Measurements from ENCODE around the gene DENND1A.
"Not testable (repeated sequence)": the region's sequence is repeated elsewhere in the genome, so short reads cannot be mapped to it uniquely, and the experiment has no call there.

The DENND1A gene

GRCh38 chr9:123923377-123923776 is 6.5 kb downstream of the DENND1A start:
- Histone ChIP-seq H3K27ac (ENCODE audit: insufficient read depth, low read depth, low read length, poor library complexity, severe bottlenecking) (no peak overlapping the region), H3K36me3 (ENCODE audit: control insufficient read depth, insufficient read depth, low read length) (no peaks in the 10 kb centered on the region), H3K27me3 (ENCODE audit: control insufficient read depth, insufficient read depth, low read length, poor library complexity, severe bottlenecking) (peaks cover 10% of the 10 kb centered on the region), H3K4me1 (ENCODE audit: control insufficient read depth, insufficient read depth, low read length) (no peaks in the 10 kb centered on the region), H3K9me3 (ENCODE audit: control insufficient read depth, low read length) (no peaks in the 10 kb centered on the region), H3K4me3 (ENCODE audit: insufficient read depth, low read depth, low read length) (no peak overlapping the region)
- 96 to 98% methylated on average over 4 of the region's 4 CpGs for WGBS, 2 experiments

- Histone ChIP-seq H3K36me3 (ENCODE audit: control insufficient read depth, insufficient read depth, low read length) (no peaks in the 10 kb centered on the region), H3K4me3 (ENCODE audit: insufficient read depth, low read depth, low read length) (no peak overlapping the region), H3K27me3 (ENCODE audit: control insufficient read depth, insufficient read depth, low read length, poor library complexity, severe bottlenecking) (peaks cover 5% of the 10 kb centered on the region), H3K4me1 (ENCODE audit: control insufficient read depth, insufficient read depth, low read length) (no peaks in the 10 kb centered on the region), H3K9me3 (ENCODE audit: control insufficient read depth, low read length) (no peaks in the 10 kb centered on the region), H3K27ac (ENCODE audit: insufficient read depth, low read depth, low read length, poor library complexity, severe bottlenecking) (no peak overlapping the region)
- WGBS, 2 experiments: 94 to 95% methylated on average over 4 of the region's 4 CpGs
Observed at GRCh38 chr9:123922911-123923310, 7.0 kb downstream of the DENND1A start.

GRCh38 chr9:123922431-123922830 is 7.5 kb downstream of the DENND1A start:
- Histone ChIP-seq H3K9me3 (ENCODE audit: control insufficient read depth, low read length) (no peaks in the 10 kb centered on the region), H3K27me3 (ENCODE audit: control insufficient read depth, insufficient read depth, low read length, poor library complexity, severe bottlenecking) (peaks cover under 1% of the 10 kb centered on the region), H3K4me3 (ENCODE audit: insufficient read depth, low read depth, low read length) (no peak overlapping the region), H3K36me3 (ENCODE audit: control insufficient read depth, insufficient read depth, low read length) (no peaks in the 10 kb centered on the region), H3K27ac (ENCODE audit: insufficient read depth, low read depth, low read length, poor library complexity, severe bottlenecking) (no peak overlapping the region), H3K4me1 (ENCODE audit: control insufficient read depth, insufficient read depth, low read length) (no peaks in the 10 kb centered on the region)
- 94 to 95% methylated on average over 2 to 3 of the region's 3 CpGs for WGBS, 2 experiments

GRCh38 chr9:123914517-123915196 is 15.3 kb downstream of the DENND1A start:
- no peaks in the 10 kb centered on the region for H3K4me1 ChIP-seq (ENCODE audit: control insufficient read depth, insufficient read depth, low read length)
- H3K27ac ChIP-seq (ENCODE audit: insufficient read depth, low read depth, low read length, poor library complexity, severe bottlenecking): no peak overlapping the region
- H3K4me3 ChIP-seq (ENCODE audit: insufficient read depth, low read depth, low read length): no peak overlapping the region
- no peaks in the 10 kb centered on the region for H3K27me3 ChIP-seq (ENCODE audit: control insufficient read depth, insufficient read depth, low read length, poor library complexity, severe bottlenecking)
- 88 to 93% methylated on average over 3 of the region's 3 CpGs for WGBS, 2 experiments
- H3K36me3 ChIP-seq (ENCODE audit: control insufficient read depth, insufficient read depth, low read length): no peaks in the 10 kb centered on the region
- no peaks in the 10 kb centered on the region for H3K9me3 ChIP-seq (ENCODE audit: control insufficient read depth, low read length)

GRCh38 chr9:123912167-123912897 is 17.6 kb downstream of the DENND1A start:
- Histone ChIP-seq H3K9me3 (ENCODE audit: control insufficient read depth, low read length) (no peaks in the 10 kb centered on the region), H3K36me3 (ENCODE audit: control insufficient read depth, insufficient read depth, low read length) (no peaks in the 10 kb centered on the region), H3K27ac (ENCODE audit: insufficient read depth, low read depth, low read length, poor library complexity, severe bottlenecking) (no peak overlapping the region), H3K4me1 (ENCODE audit: control insufficient read depth, insufficient read depth, low read length) (no peaks in the 10 kb centered on the region), H3K4me3 (ENCODE audit: insufficient read depth, low read depth, low read length) (no peak overlapping the region), H3K27me3 (ENCODE audit: control insufficient read depth, insufficient read depth, low read length, poor library complexity, severe bottlenecking) (no peaks in the 10 kb centered on the region)
- 88 to 89% methylated on average over 6 of the region's 6 CpGs for WGBS, 2 experiments

- Histone ChIP-seq H3K36me3 (ENCODE audit: control insufficient read depth, insufficient read depth, low read length) (no peaks in the 10 kb centered on the region), H3K4me3 (ENCODE audit: insufficient read depth, low read depth, low read length) (no peak overlapping the region), H3K27me3 (ENCODE audit: control insufficient read depth, insufficient read depth, low read length, poor library complexity, severe bottlenecking) (no peaks in the 10 kb centered on the region), H3K4me1 (ENCODE audit: control insufficient read depth, insufficient read depth, low read length) (no peaks in the 10 kb centered on the region), H3K9me3 (ENCODE audit: control insufficient read depth, low read length) (no peaks in the 10 kb centered on the region), H3K27ac (ENCODE audit: insufficient read depth, low read depth, low read length, poor library complexity, severe bottlenecking) (no peak overlapping the region)
- 92 to 94% methylated on average over 1 of the region's 1 CpG for whole genome bisulfite sequencing, 2 experiments
Observed at GRCh38 chr9:123911024-123911423, 18.9 kb downstream of the DENND1A start.

GRCh38 chr9:123909192-123909591 is 20.7 kb downstream of the DENND1A start:
- H3K9me3 ChIP-seq (ENCODE audit: control insufficient read depth, low read length); H3K4me1 ChIP-seq (ENCODE audit: control insufficient read depth, insufficient read depth, low read length); H3K4me3 ChIP-seq (ENCODE audit: insufficient read depth, low read depth, low read length); H3K27ac ChIP-seq (ENCODE audit: insufficient read depth, low read depth, low read length, poor library complexity, severe bottlenecking); H3K36me3 ChIP-seq (ENCODE audit: control insufficient read depth, insufficient read depth, low read length); H3K27me3 ChIP-seq (ENCODE audit: control insufficient read depth, insufficient read depth, low read length, poor library complexity, severe bottlenecking): not testable (repeated sequence)
- 98 to 100% methylated on average over 2 of the region's 4 CpGs for WGBS, 2 experiments

GRCh38 chr9:123903550-123903949 is 26.4 kb downstream of the DENND1A start:
- H3K9me3 ChIP-seq (ENCODE audit: control insufficient read depth, low read length); H3K36me3 ChIP-seq (ENCODE audit: control insufficient read depth, insufficient read depth, low read length); H3K4me3 ChIP-seq (ENCODE audit: insufficient read depth, low read depth, low read length); H3K27me3 ChIP-seq (ENCODE audit: control insufficient read depth, insufficient read depth, low read length, poor library complexity, severe bottlenecking); H3K4me1 ChIP-seq (ENCODE audit: control insufficient read depth, insufficient read depth, low read length); H3K27ac ChIP-seq (ENCODE audit: insufficient read depth, low read depth, low read length, poor library complexity, severe bottlenecking): not testable (repeated sequence)
- WGBS, 2 experiments: 80 to 89% methylated on average over 13 to 15 of the region's 18 CpGs

GRCh38 chr9:123894822-123895221 is 35.1 kb downstream of the DENND1A start:
- H3K27me3 ChIP-seq (ENCODE audit: control insufficient read depth, insufficient read depth, low read length, poor library complexity, severe bottlenecking): no peaks in the 10 kb centered on the region
- no peaks in the 10 kb centered on the region for H3K9me3 ChIP-seq (ENCODE audit: control insufficient read depth, low read length)
- H3K36me3 ChIP-seq (ENCODE audit: control insufficient read depth, insufficient read depth, low read length): no peaks in the 10 kb centered on the region
- peaks cover 17% of the 10 kb centered on the region for H3K4me1 ChIP-seq (ENCODE audit: control insufficient read depth, insufficient read depth, low read length)
- H3K4me3 ChIP-seq (ENCODE audit: insufficient read depth, low read depth, low read length): no peak overlapping the region
- H3K27ac ChIP-seq (ENCODE audit: insufficient read depth, low read depth, low read length, poor library complexity, severe bottlenecking): no peak overlapping the region

- no peak overlapping the region for H3K4me3 ChIP-seq (ENCODE audit: insufficient read depth, low read depth, low read length)
- 0 to 35% methylated on average over 1 to 3 of the region's 4 CpGs for WGBS, 2 experiments
- H3K27me3 ChIP-seq (ENCODE audit: control insufficient read depth, insufficient read depth, low read length, poor library complexity, severe bottlenecking): no peaks in the 10 kb centered on the region
- H3K36me3 ChIP-seq (ENCODE audit: control insufficient read depth, insufficient read depth, low read length): no peaks in the 10 kb centered on the region
- H3K27ac ChIP-seq (ENCODE audit: insufficient read depth, low read depth, low read length, poor library complexity, severe bottlenecking): no peak overlapping the region
- peaks cover 17% of the 10 kb centered on the region for H3K4me1 ChIP-seq (ENCODE audit: control insufficient read depth, insufficient read depth, low read length)
- no peaks in the 10 kb centered on the region for H3K9me3 ChIP-seq (ENCODE audit: control insufficient read depth, low read length)
Observed at GRCh38 chr9:123893831-123894460, 36.0 kb downstream of the DENND1A start.

Data from ectodermal cell (in vitro differentiated cells).